HG03095 (cell line): Measurements from ENCODE around the gene RAP2A.

Source experiments
- ATAC-seq: cut with Tn5 transposase; IDR thresholded peaks from one replicate; pipeline ENCODE4 v1.9.1; 2021; ENCODE audit warnings: moderate library complexity; ENCODE audit not compliant: unreplicated experiment

RAP2A gene

DNA sequence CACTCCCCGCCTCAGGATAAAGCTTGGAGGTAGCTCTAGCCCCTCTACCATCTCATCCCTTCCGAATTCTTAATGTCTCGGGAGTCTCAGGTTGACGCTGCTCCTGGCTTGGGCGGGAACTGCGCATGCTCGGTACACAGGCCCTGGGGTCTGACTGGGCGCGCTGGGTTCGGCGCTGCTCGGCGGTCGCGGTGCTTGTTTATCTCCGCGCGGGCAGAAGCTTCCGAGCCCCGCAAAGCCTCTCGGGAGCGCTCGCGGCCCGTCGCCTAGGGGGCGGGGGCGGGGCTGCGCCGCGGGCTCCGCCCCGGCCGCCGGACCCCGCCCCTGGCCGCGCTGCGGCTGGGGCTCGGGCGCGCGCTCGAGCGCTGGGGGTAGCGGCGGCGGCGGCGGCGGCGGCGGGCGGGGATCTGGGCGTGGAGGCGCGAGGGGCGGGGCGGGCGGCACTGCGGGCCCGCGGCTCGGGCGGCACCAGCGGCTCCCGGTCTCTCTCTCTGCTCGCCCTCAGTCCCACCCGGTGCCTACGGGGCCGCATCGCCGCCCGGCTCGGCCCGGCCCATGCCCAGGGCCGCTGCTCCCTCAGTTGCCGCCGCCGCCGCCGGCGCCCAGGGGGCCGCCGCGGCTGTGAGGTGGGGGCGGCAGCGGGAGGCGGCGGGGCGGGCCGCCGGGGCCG, at the start of gene RAP2A:
RAP2A (plus strand) TSS at position 443 of the 670 bp plus-strand sequence. CDS start 302 bp downstream, outside the sequence.
- peak; percentile 36 for ATAC-seq

GRCh38 chr13:97384371-97384770, 49.6 kb upstream of the RAP2A start:
- ATAC-seq = no peak

DNA sequence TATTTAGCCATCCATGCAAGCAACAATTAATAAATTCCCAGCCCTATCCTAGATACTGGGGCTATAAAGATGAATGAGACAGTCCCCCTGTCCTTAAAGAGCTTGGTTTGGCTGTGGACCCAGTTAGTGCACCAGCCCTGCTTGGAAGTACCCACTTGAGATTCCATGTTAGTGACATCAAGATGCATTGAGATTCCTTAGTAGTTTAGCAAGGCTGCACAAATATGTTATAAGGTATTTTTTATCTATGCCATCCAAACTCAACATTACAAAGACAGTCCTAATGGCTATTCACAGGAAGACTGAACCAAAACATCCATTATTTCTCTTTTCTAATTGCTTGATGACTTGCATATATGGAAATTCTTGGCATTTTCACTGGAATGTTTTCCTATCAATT, 48.8 kb upstream of the RAP2A start:
- ATAC-seq = no peak

- ATAC-seq = no peak
Observed at GRCh38 chr13:97385854-97386253, 48.1 kb upstream of the RAP2A start.

DNA sequence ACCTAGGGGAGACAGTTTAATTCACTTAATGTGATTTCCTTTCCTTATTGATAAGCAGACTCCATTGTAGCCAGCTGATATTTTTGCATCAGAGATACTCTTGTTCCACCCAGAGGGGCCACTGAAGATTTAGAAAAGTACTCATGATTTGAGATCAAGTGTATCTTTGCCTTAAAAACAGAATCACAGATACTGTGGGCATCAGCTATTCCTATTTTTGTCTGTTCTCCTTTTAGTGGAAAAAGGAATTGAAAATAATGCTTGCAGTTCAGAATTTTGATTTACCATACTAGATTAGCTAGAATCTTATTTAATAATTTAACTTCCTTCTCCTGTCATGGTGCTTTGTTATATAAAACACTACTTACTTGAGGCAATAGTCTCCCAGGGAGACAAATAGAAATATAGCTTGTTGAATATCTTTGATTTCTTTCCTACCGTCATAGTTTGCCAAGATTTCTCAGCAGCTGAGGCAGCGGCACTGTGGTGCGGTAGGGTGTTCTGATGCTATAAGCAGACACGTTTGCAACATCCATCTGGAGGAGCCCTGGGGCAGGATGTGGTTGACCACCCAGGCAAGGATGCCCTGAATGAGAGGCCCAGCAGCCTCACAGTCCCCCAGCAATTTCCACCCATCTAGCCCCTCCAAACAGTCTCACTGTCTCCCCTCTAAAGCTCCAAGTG, 47.0 kb upstream of the RAP2A start:
- no peak for ATAC-seq

DNA sequence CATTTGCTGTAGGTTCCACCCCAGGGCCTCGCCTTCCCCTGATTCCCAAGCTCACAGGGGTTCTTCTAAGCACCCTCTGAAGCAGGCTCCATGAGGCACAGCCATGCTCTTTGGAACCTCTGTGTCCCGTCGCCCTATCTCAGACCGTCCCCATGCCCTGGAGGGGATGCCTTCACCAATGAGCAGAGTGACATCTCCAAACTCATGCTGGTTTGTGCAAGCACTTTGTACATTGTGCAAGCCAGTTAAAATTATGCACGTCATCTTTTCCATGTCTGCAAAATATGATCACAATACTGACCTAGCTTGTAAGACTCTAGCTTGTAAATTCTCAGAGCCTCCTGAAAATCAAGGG, 46.5 kb upstream of the RAP2A start:
- ATAC-seq = no peak

GRCh38 chr13:97387890-97388289, 46.1 kb upstream of the RAP2A start:
- ATAC-seq = no peak

GRCh38 chr13:97388373-97388772, 45.6 kb upstream of the RAP2A start:
- no peak for ATAC-seq

GRCh38 chr13:97390941-97391600, 42.9 kb upstream of the RAP2A start:
- ATAC-seq = no peak

DNA sequence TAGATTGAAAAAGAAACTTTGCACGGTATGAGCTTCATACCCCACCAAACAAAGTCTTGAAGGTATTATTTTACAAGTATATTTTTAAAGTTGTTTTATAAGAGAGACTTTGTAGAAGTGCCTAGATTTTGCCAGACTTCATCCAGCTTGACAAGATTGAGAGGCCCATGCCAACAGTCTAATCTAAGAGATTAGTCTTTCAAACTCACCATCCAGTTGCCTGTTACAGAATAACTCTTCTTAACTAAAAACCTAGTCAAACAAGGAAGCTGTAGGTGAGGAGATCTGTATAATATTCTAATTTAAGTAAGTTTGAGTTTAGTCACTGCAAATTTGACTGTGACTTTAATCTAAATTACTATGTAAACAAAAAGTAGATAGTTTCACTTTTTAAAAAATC, 41.9 kb upstream of the RAP2A start:
- ATAC-seq = no peak

- no peak for ATAC-seq
Observed at GRCh38 chr13:97394542-97394941, 39.4 kb upstream of the RAP2A start.

GRCh38 chr13:97395447-97396136, 38.4 kb upstream of the RAP2A start:
- ATAC-seq = no peak

DNA sequence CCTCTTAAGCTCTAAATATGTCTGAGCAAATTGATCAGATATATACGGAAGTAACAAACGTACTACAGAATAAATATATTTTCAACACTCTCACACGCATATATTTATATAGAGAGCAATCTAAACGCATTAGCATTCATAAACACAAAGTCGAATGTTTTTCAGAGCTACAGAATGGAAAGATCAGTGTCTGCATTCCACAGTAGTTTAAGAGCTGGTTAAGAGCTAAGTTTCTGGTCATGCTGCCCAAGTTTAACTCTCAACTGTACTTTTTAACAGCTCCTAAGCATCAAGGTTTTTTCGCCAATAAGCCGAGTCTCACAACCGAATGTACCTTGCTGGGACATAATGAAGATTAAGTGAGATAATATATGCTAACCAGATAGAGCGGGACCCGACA, 36.7 kb upstream of the RAP2A start:
- ATAC-seq = no peak

GRCh38 chr13:97401421-97401820, 32.5 kb upstream of the RAP2A start:
- no peak for ATAC-seq

- ATAC-seq = no peak
Observed at GRCh38 chr13:97403893-97404750, 29.8 kb upstream of the RAP2A start.

DNA sequence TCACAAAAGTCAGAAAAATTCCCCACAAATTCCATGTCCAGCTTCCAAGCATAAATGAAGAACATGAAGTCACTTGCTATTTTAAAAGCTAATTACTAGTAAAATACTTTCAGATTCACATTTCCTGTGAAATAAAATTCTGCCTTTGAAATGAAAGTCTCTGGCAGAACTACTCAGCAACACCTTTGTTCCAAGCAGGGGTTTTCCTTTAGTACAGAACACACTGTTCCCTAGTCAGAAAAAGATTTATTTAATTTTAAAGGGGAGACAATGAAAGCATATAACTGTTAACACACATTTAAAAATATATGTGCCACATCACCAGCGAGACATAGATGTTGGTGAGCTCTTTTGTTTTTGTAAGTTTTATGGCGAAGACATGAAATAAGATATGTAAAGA, 26.4 kb upstream of the RAP2A start:
- no peak for ATAC-seq

- no peak for ATAC-seq
Observed at GRCh38 chr13:97408938-97409337, 25.0 kb upstream of the RAP2A start.

GRCh38 chr13:97411984-97412383, 22.0 kb upstream of the RAP2A start:
- ATAC-seq = no peak

- ATAC-seq = no peak
Observed at GRCh38 chr13:97413694-97414093, 20.3 kb upstream of the RAP2A start.

GRCh38 chr13:97414392-97414791, 19.6 kb upstream of the RAP2A start:
- ATAC-seq = no peak

- ATAC-seq = no peak
Observed at GRCh38 chr13:97417698-97418097, 16.3 kb upstream of the RAP2A start.
